Naive thymus-derived CD4-positive, alpha-beta T cell (primary cell): ENCODE data around the gene C14orf180. TPM values are rescaled to one million over a fixed set of nuclear protein-coding genes. Genes with fewer than 3 reads are reported as not detected.
"Not testable (repeated sequence)": the region's sequence is repeated elsewhere in the genome, so short reads cannot be mapped to it uniquely, and the experiment has no call there.

Experiments
- ATAC-seq: fragments of 150-1000 bp; cut with Tn5 transposase; 2 replicates; pipeline ENCODE4 v1.10.0; 2021; ENCODE audit warnings: mild to moderate bottlenecking, moderate library complexity
- CTCF ChIA-PET: fragments of 350-600 bp; sonication (Branson Sonifier 250); formaldehyde crosslinking; loops from one replicate; lab custom pipeline; 2021; ENCODE audit warnings: antibody characterized with exemption; lab: Charles Lee
- POLR2A ChIA-PET: fragments of 350-600 bp; sonication (Branson Sonifier 250); formaldehyde crosslinking; loops from one replicate; lab custom pipeline; 2021; ENCODE audit warnings: antibody characterized with exemption, inconsistent platforms; lab: Charles Lee
- DNase-seq, 9 donors: peaks; one replicate each; pipeline versions ENCODE4 v3.0.0 to v3.0.0-alpha.2; 2020 to 2022; ENCODE audit warnings: mixed read lengths in 1 of 9
- H3K27ac ChIP-seq: one replicate; pipeline ENCODE4 v1.7.0; 2013; ENCODE audit warnings: mild to moderate bottlenecking, low read depth, low read length, moderate library complexity
- H3K27me3 ChIP-seq, 2 donors: one replicate each; pipeline ENCODE4 v1.7.0; 2013; ENCODE audit warnings: low read length in 2 of 2, mild to moderate bottlenecking in 2 of 2, moderate library complexity in 2 of 2; ENCODE audit not compliant: control insufficient read depth in 2 of 2, insufficient read depth in 2 of 2
- H3K36me3 ChIP-seq, 3 experiments: 1 replicate in 2 of 3; 2 replicates in 1 of 3; pipeline ENCODE4 v1.7.0; 2013; ENCODE audit warnings: low read length in 3 of 3, mild to moderate bottlenecking in 3 of 3, moderate library complexity in 1 of 3; ENCODE audit not compliant: insufficient read depth in 3 of 3, control insufficient read depth in 2 of 3
- H3K4me1 ChIP-seq, 2 donors: one replicate each; pipeline ENCODE4 v1.7.0; 2013; ENCODE audit warnings: low read length in 2 of 2, mild to moderate bottlenecking in 2 of 2, moderate library complexity in 1 of 2; ENCODE audit not compliant: control insufficient read depth in 2 of 2, insufficient read depth in 2 of 2
- H3K4me3 ChIP-seq: 2 replicates; pipeline ENCODE4 v1.7.0; 2013; ENCODE audit warnings: mild to moderate bottlenecking, low read length
- H3K9me3 ChIP-seq, 3 experiments: 1 replicate in 2 of 3; 2 replicates in 1 of 3; pipeline ENCODE4 v1.7.0; 2013; ENCODE audit warnings: low read length in 3 of 3; ENCODE audit not compliant: control insufficient read depth in 2 of 3
- H3K27ac Mint-ChIP-seq, 9 donors: one replicate each; pipeline ENCODE4 v1.8.0; 2020 to 2022; ENCODE audit warnings: mixed read lengths in 9 of 9, mild to moderate bottlenecking in 8 of 9, moderate library complexity in 5 of 9, inconsistent platforms in 2 of 9
- H3K27me3 Mint-ChIP-seq, 5 donors: one replicate each; pipeline ENCODE4 v1.8.0; 2021 to 2022; ENCODE audit warnings: mixed read lengths in 5 of 5, mild to moderate bottlenecking in 1 of 5
- H3K36me3 Mint-ChIP-seq, 5 donors: one replicate each; pipeline ENCODE4 v1.8.0; 2020 to 2022; ENCODE audit warnings: mixed read lengths in 5 of 5, mild to moderate bottlenecking in 3 of 5, inconsistent platforms in 1 of 5
- H3K4me1 Mint-ChIP-seq, 7 donors: one replicate each; pipeline ENCODE4 v1.8.0; 2020 to 2022; ENCODE audit warnings: mixed read lengths in 7 of 7, mild to moderate bottlenecking in 3 of 7, inconsistent platforms in 1 of 7
- H3K4me3 Mint-ChIP-seq, 10 donors: one replicate each; pipeline ENCODE4 v1.8.0; 2020 to 2022; ENCODE audit warnings: mild to moderate bottlenecking in 10 of 10, mixed read lengths in 10 of 10, moderate library complexity in 6 of 10, inconsistent platforms in 2 of 10
- H3K9me3 Mint-ChIP-seq, 11 donors: one replicate each; pipeline ENCODE4 v1.8.0; 2020 to 2022; ENCODE audit warnings: mixed read lengths in 11 of 11, mild to moderate bottlenecking in 4 of 11, inconsistent platforms in 1 of 11, moderate library complexity in 1 of 11
- intact Hi-C, 2 donors: fragments of 100-400 bp; cut with micrococcal nuclease; formaldehyde crosslinking; loops; one replicate each; pipeline ENCODE4 v1.15.1; 2023
- polyA plus RNA-seq, 2 donors: library from polyadenylated mRNA; unstranded; fragments of 300-500 nt; fragmentation: Illumina TruSeq; gene quantifications; one replicate each; pipeline ENCODE4 v1.2.3, GENCODE V29; 2021
- total RNA-seq, 6 experiments: library from RNA in 5 of 6; stranded (reverse) in 5 of 6; gene quantifications; 1 replicate in 5 of 6; 2 replicates in 1 of 6; pipeline ENCODE4 v1.2.3 and lab custom pipeline; 2021 to 2026

Gene C14orf180
- total and polyA plus RNA-seq, 7 experiments from 2014 or later = not detected

DNA sequence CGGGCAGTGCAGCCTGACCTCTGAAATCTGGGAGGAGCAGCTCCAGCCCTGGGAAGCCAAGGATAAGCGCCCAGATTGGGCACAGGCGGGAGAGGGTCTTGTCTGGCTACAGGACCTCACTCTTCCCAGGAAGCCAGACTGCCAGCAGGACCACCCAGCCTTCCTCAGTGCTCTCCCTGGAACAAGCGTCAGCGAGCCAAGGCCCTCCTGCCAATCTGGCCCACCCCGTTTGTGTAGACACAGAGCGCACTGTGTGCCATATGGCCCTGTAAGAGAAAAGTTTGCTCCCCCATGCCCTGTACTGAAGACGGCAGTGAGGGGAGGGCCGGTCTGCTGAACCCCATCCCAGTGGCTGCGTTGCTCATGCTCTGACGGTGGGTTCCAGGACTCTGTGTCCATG, 1.2 kb upstream of the C14orf180 start:
- Mint-ChIP-seq H3K27me3 (peaks cover 0 to 4% (median 0%) of the 10 kb centered on the region in 5 donors), H3K4me1 (no peaks in the 10 kb centered on the region), H3K9me3 (no peaks in the 10 kb centered on the region), H3K27ac (no peak overlapping the region), H3K4me3 (no peak overlapping the region), H3K36me3 (no peaks in the 10 kb centered on the region)
- Histone ChIP-seq H3K9me3 (no peaks in the 10 kb centered on the region), H3K36me3 (no peaks in the 10 kb centered on the region), H3K4me3 (no peak overlapping the region), H3K27me3 (no peaks in the 10 kb centered on the region), H3K27ac (no peak overlapping the region), H3K4me1 (no peaks in the 10 kb centered on the region)
- intact Hi-C loops = no loop called here
- ChIA-PET POLR2A (no interaction called here), CTCF (no interaction called here)
- DNase-seq (no peak), ATAC-seq (no peak)

DNA sequence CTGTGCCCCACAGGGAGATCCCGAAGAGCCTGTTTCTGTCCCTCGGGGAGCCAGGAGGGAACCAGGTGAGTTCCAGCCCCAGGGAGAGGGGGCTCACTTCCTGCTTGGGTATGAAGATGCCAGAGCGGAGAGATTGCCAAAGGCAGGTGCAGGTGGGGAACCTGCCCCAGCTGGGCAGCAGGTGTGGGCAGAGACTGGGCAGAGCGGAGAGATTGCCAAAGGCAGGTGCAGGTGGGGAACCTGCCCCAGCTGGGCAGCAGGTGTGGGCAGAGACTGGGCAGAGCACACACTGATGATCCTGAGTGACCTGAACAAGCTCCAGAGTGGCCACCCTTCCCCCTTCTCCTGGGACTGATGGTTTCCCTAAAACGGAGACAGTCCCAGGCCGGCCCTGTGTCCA, 375 bp downstream of the C14orf180 start:
- POLR2A ChIA-PET, CTCF ChIA-PET, intact Hi-C loops: not testable (repeated sequence)

DNA sequence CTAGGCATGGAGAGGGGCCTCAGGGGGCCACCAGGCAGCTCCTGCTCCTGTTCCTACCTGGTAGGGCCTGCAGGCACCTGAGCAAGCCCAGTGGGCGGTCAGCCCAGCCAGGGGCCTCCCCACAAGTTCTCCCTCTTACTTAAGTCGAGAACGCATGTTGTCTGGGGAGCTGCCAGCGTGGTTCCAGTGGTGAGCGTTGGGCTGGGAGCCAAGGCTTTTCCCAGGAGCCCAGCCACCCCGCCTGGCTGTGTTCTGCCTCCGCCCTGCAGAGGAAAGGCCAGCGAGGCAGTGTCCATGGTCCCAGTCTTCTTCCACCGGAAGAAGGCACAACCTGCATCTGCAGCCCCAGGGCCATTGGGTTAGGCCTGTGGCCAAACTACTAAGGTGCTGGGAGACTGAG, 1.4 kb downstream of the C14orf180 start:
- no peak overlapping the region for H3K4me3 Mint-ChIP-seq
- intact Hi-C loops = no loop called here
- H3K4me1 Mint-ChIP-seq = no peaks in the 10 kb centered on the region
- no peaks in the 10 kb centered on the region for H3K36me3 Mint-ChIP-seq
- peaks cover 0 to 5% (median 4%) of the 10 kb centered on the region in 5 donors for H3K27me3 Mint-ChIP-seq
- no peak for DNase-seq
- no peak overlapping the region for H3K27ac Mint-ChIP-seq
- CTCF ChIA-PET = no interaction called here
- no peak for ATAC-seq
- POLR2A ChIA-PET = no interaction called here
- Histone ChIP-seq H3K27me3 (no peaks in the 10 kb centered on the region), H3K9me3 (no peaks in the 10 kb centered on the region), H3K36me3 (no peaks in the 10 kb centered on the region), H3K4me1 (no peaks in the 10 kb centered on the region), H3K27ac (no peak overlapping the region), H3K4me3 (no peak overlapping the region)
- H3K9me3 Mint-ChIP-seq = no peaks in the 10 kb centered on the region

More for the DNA sequence above, 375 bp downstream of the C14orf180 start:
- H3K27me3 ChIP-seq, ATAC-seq, H3K36me3 ChIP-seq, H3K4me3 ChIP-seq, H3K27ac Mint-ChIP-seq, H3K36me3 Mint-ChIP-seq, H3K27ac ChIP-seq, H3K4me3 Mint-ChIP-seq, H3K4me1 ChIP-seq, H3K27me3 Mint-ChIP-seq, H3K9me3 ChIP-seq, H3K4me1 Mint-ChIP-seq, H3K9me3 Mint-ChIP-seq, DNase-seq: not testable (repeated sequence)

DNA sequence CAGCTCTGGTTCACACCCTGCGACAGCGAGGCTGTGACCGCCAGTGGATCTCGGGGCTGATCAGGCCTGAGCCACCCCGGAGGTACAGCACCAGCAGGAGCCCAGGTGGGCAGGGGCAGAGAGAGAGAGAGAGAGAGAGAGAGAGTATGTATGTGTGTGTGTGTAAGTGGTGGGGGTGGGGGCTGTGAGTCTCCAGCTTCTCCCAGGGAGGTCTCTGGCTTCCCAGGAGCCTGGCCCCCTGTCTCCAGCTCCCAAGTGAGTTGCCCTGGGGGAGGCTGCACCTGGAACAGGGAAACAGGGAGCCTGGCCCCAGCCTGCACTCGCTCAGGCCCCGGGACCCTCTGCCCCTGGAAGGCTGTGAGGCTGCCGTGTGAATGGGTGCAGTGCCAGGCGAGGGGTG, 2.0 kb downstream of the C14orf180 start:
- ChIA-PET POLR2A (no interaction called here), CTCF (no interaction called here)
- DNase-seq = no peak
- intact Hi-C loops = no loop called here
- Histone ChIP-seq H3K36me3 (no peaks in the 10 kb centered on the region), H3K4me3 (no peak overlapping the region), H3K9me3 (no peaks in the 10 kb centered on the region), H3K4me1 (no peaks in the 10 kb centered on the region), H3K27me3 (no peaks in the 10 kb centered on the region), H3K27ac (no peak overlapping the region)
- Mint-ChIP-seq H3K4me3 (no peak overlapping the region), H3K9me3 (no peaks in the 10 kb centered on the region), H3K4me1 (no peaks in the 10 kb centered on the region), H3K27me3 (peaks cover 0 to 10% (median 4%) of the 10 kb centered on the region in 5 donors), H3K27ac (no peak overlapping the region), H3K36me3 (no peaks in the 10 kb centered on the region)
- ATAC-seq = no peak

DNA sequence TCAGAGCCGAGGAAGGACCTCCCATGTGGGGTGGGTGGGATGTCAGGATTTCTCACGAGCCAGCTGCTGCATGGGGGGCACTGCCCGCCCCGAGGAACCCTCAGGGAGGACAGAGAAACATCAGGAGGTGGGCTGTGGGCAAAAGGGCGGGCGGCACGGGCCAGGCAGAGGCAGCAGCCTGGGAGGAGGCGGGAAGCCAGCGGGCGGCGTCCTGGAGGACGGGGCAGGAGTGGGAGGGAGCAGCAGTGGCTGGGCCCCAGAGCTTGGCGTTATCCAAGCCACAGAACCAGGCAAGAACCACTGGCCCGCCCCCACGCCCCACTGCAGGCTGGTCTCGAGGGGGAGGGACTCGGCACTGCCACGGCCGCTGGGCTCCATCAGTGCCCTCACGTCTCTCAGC, 2.4 kb downstream of the C14orf180 start:
- CTCF ChIA-PET = no interaction called here
- Histone ChIP-seq H3K27me3 (no peaks in the 10 kb centered on the region), H3K36me3 (no peaks in the 10 kb centered on the region), H3K27ac (no peak overlapping the region), H3K4me1 (no peaks in the 10 kb centered on the region), H3K9me3 (no peaks in the 10 kb centered on the region), H3K4me3 (no peak overlapping the region)
- no peaks in the 10 kb centered on the region for H3K4me1 Mint-ChIP-seq
- intact Hi-C loops = no loop called here
- no peaks in the 10 kb centered on the region for H3K36me3 Mint-ChIP-seq
- no peak for DNase-seq
- ATAC-seq = no peak
- POLR2A ChIA-PET = no interaction called here
- H3K27me3 Mint-ChIP-seq = peaks cover 0 to 11% (median 4%) of the 10 kb centered on the region in 5 donors
- H3K9me3 Mint-ChIP-seq = no peaks in the 10 kb centered on the region
- H3K4me3 Mint-ChIP-seq = no peak overlapping the region
- H3K27ac Mint-ChIP-seq = no peak overlapping the region

DNA sequence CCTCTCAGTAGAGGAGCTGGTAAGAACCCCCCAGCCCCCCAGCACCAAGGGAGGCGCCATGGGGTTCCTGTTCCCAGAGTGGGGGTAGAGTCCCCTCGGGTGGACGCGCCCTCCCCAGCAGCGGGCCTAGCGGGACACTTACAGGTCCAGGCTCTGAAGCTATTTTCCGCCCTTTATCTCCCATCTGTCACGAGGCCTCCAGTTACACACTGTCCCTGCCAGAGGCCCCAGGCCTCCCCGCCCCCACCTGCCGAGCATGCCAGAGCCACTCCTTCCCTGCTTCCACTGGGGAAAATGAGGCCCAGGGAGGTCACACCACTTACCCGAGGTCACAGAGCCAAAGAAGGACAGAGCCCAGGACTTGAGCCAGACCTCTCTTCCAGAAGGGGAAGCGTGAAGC, 3.1 kb downstream of the C14orf180 start:
- ATAC-seq (no peak), DNase-seq (no peak)
- no peak overlapping the region for H3K4me3 Mint-ChIP-seq
- Histone ChIP-seq H3K27me3 (no peaks in the 10 kb centered on the region), H3K9me3 (no peaks in the 10 kb centered on the region), H3K4me1 (no peaks in the 10 kb centered on the region), H3K36me3 (no peaks in the 10 kb centered on the region), H3K27ac (no peak overlapping the region), H3K4me3 (no peak overlapping the region)
- POLR2A ChIA-PET = no interaction called here
- CTCF ChIA-PET = no interaction called here
- H3K9me3 Mint-ChIP-seq = no peaks in the 10 kb centered on the region
- no peak overlapping the region for H3K27ac Mint-ChIP-seq
- H3K4me1 Mint-ChIP-seq = no peaks in the 10 kb centered on the region
- H3K27me3 Mint-ChIP-seq = peaks cover 0 to 11% (median 4%) of the 10 kb centered on the region in 5 donors
- intact Hi-C loops = no loop called here
- H3K36me3 Mint-ChIP-seq = no peaks in the 10 kb centered on the region

DNA sequence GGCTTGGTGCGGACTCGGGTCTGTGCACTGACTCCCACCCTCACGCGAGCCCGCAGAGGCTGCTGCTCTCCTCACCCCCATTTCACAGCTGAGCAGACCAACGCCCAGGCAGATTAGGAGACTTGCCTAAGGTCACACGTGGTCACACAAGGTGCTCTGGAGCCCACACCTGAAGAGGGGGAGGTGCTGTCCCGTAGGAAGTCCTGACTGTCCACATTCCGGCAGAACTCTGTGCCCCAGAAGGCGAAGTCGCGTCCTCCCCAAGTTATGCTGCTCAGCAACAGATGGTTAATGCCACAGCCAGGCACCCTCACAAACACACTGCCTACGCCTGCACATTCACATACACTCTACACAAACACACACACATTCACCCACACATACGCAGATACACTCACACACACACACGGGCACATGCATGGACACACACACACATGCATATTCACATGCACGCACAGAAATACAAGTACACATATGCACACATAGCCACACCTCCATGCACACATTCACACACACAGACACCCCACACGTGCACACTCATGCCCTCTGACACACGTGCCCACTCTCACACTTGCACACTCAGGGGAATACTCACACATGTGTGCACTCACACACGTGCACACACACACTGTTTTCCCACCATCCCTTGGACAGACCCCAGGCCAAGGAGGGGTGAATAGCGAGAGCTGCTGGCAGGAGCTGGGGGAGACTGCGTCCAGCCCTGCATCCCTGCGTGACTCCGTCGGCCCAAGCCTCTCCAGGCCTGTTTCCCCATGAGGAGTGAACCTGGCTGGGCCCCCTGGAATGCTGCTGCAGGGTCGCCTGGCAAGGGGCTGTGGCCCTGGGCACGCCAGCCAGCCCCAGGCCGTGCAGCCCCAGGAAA, 4.1 kb downstream of the C14orf180 start:
- no peaks in the 10 kb centered on the region for H3K36me3 Mint-ChIP-seq
- Histone ChIP-seq H3K27ac (no peak overlapping the region), H3K27me3 (no peaks in the 10 kb centered on the region), H3K4me3 (no peak overlapping the region), H3K4me1 (no peaks in the 10 kb centered on the region), H3K36me3 (no peaks in the 10 kb centered on the region), H3K9me3 (no peaks in the 10 kb centered on the region)
- DNase-seq = no peak
- ChIA-PET POLR2A (no interaction called here), CTCF (no interaction called here)
- H3K4me1 Mint-ChIP-seq = no peaks in the 10 kb centered on the region
- intact Hi-C loops = no loop called here
- ATAC-seq = no peak
- H3K27ac Mint-ChIP-seq = no peak overlapping the region
- H3K27me3 Mint-ChIP-seq = peaks cover 0 to 11% (median 4%) of the 10 kb centered on the region in 5 donors
- H3K4me3 Mint-ChIP-seq = no peak overlapping the region
- no peaks in the 10 kb centered on the region for H3K9me3 Mint-ChIP-seq
